Measurements from ENCODE around the gene PRUNE2.

DNA sequence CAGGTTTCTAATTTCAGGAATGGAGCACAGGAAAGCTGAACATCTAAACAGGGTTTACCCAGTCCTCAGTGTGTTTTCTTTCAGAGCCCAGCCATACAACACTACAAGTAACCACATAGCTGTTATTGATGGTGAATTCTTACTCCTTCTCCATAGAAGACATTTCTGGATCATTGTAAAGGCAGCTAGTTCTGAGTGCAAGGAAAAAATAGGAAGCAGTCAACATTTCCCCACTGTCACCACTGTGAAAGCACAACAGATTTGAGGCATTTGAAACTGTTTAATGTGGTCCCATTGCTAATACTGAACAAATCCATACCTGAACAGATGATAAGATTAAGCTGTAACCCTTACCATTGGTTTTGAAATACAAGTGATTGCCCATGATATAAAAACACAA, 286.7 kb downstream of the PRUNE2 start:
- no peak for TF ChIP-seq POLR2A (IDR thresholded peaks at IDR 0.05)
- TF ChIP-seq, protein P1, sequence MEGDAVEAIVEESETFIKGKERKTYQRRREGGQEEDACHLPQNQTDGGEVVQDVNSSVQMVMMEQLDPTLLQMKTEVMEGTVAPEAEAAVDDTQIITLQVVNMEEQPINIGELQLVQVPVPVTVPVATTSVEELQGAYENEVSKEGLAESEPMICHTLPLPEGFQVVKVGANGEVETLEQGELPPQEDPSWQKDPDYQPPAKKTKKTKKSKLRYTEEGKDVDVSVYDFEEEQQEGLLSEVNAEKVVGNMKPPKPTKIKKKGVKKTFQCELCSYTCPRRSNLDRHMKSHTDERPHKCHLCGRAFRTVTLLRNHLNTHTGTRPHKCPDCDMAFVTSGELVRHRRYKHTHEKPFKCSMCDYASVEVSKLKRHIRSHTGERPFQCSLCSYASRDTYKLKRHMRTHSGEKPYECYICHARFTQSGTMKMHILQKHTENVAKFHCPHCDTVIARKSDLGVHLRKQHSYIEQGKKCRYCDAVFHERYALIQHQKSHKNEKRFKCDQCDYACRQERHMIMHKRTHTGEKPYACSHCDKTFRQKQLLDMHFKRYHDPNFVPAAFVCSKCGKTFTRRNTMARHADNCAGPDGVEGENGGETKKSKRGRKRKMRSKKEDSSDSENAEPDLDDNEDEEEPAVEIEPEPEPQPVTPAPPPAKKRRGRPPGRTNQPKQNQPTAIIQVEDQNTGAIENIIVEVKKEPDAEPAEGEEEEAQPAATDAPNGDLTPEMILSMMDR (IDR thresholded peaks at IDR 0.05) = no peak

All from heart left ventricle (tissue), 13 donors.